Measurements from ENCODE around the gene KLHL17. TPM values are rescaled to one million over a fixed set of nuclear protein-coding genes. Genes with fewer than 3 reads are reported as not detected.

KLHL17 gene
- total and polyA plus RNA-seq, 10 of the 15 experiments (the other 5 are each of a cell fraction or from before 2014, with no cell fraction given) = 0.03 to 30.6 (median 5.3) TPM

DNA sequence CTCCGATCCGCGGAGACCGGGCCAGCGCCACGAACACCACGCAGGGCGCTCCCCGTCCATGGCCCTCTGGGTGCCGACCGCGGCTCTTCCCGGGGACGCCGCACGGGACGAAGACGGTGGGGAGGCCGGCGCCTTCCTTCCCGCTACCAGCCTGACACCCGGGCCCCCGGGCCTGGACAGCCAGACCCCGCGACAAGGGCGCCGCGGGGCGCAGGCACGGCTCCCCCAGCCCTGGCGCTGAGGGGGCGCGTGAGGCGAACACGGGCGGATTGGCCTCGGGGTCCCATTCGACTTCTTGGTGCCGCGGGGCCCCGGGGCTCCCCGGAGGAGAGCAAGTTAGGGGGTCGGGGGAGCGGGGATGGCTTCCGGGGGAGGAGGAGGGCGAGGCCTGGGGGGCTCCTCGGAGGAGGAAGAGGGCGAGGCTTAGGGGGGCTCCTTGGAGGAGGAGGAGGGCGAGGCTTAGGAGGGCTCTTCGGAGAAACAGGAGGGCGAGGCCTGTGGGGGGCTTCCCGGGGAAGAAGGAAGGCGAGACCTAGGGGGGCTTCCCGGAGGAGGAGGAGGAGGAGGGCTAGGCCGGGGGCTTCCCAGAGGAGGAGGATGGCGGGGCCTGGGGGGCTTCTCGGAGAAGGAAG, 537 bp upstream of the KLHL17 start:
- Histone ChIP-seq H3K27me3 (replicated peaks in 1 of 2; ENCODE audit: control insufficient read depth in 2 of 2, insufficient read depth in 2 of 2, low read length in 1 of 2) (no peaks in the 10 kb centered on the region), H3K9ac (ENCODE audit: control insufficient read depth, insufficient read depth, low read length) (peak overlapping the region; percentile 41; the same call in 1 of the 2 replicates), H3K79me2 (ENCODE audit: control insufficient read depth, insufficient read depth, low read length) (peaks cover 20% of the 10 kb centered on the region), H3K27ac (ENCODE audit: control insufficient read depth, insufficient read depth) (no peak overlapping the region), H3K4me3 (peak overlapping the region; percentile 68; the same call in 1 of the 2 replicates), H3K36me3 (ENCODE audit: control insufficient read depth in 2 of 2, insufficient read depth in 2 of 2, low read length in 1 of 2) (peaks cover 2 to 11% of the 10 kb centered on the region in 2 experiments; a peak in 3 of 4 replicates), H3K9me3 (replicated peaks; ENCODE audit: control insufficient read depth, insufficient read depth, low read length) (no peaks in the 10 kb centered on the region), H4K20me1 (ENCODE audit: control insufficient read depth, insufficient read depth) (no peaks in the 10 kb centered on the region), H3K4me2 (ENCODE audit: control insufficient read depth, insufficient read depth) (0 out of 2 replicates have a peak overlapping the region, but pooled peaks have one; percentile 5), H2AFZ (ENCODE audit: control insufficient read depth, low read depth, low read length) (peak overlapping the region; percentile 54), H3K4me1 (ENCODE audit: control insufficient read depth, insufficient read depth, low read length) (peaks cover 17% of the 10 kb centered on the region)
- in situ Hi-C loops (cut with MboI) (no loop called here), intact Hi-C loops (cut with micrococcal nuclease; ENCODE audit: unreplicated experiment) (no loop called here)
- no peak for DNase-seq (ENCODE audit: low read depth, low spot score)
- ChIA-PET SMC1A (ENCODE audit: uncharacterized antibody, unreplicated experiment) (no interaction called here), POLR2A (no interaction called here), CTCF (interaction anchor here (1.1 to 1.5 kb wide), 2 partner anchors 25 to 104 kb away, joined by 4 to 5 read pairs; no protein-coding TSS in a partner anchor), RAD21 (ENCODE audit: unreplicated experiment) (interaction anchor here (1.8 kb wide), 1 partner anchor 55 kb away, joined by 5 read pairs; no protein-coding TSS in a partner anchor)
- no peak for FAIRE-seq
- no TSS peak for BruUV-seq (replicated peaks)
- 48% methylated on average over 34 of the region's 57 CpGs for WGBS (ENCODE audit: insufficient coverage, insufficient replicate concordance, low lambda C conversion rate, missing lambda C conversion rate)
- ATAC-seq = peak; percentile 2; the same call in 2 of the 3 replicates
- TF ChIP-seq, protein P1, sequence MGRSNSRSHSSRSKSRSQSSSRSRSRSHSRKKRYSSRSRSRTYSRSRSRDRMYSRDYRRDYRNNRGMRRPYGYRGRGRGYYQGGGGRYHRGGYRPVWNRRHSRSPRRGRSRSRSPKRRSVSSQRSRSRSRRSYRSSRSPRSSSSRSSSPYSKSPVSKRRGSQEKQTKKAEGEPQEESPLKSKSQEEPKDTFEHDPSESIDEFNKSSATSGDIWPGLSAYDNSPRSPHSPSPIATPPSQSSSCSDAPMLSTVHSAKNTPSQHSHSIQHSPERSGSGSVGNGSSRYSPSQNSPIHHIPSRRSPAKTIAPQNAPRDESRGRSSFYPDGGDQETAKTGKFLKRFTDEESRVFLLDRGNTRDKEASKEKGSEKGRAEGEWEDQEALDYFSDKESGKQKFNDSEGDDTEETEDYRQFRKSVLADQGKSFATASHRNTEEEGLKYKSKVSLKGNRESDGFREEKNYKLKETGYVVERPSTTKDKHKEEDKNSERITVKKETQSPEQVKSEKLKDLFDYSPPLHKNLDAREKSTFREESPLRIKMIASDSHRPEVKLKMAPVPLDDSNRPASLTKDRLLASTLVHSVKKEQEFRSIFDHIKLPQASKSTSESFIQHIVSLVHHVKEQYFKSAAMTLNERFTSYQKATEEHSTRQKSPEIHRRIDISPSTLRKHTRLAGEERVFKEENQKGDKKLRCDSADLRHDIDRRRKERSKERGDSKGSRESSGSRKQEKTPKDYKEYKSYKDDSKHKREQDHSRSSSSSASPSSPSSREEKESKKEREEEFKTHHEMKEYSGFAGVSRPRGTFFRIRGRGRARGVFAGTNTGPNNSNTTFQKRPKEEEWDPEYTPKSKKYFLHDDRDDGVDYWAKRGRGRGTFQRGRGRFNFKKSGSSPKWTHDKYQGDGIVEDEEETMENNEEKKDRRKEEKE (IDR thresholded peaks at IDR 0.05) = no peak
- 0 out of 2 replicates have a peak, but pooled peaks have one; percentile 32 for TF ChIP-seq HDGF (IDR thresholded peaks at IDR 0.05)
- TF ChIP-seq, protein P2, sequence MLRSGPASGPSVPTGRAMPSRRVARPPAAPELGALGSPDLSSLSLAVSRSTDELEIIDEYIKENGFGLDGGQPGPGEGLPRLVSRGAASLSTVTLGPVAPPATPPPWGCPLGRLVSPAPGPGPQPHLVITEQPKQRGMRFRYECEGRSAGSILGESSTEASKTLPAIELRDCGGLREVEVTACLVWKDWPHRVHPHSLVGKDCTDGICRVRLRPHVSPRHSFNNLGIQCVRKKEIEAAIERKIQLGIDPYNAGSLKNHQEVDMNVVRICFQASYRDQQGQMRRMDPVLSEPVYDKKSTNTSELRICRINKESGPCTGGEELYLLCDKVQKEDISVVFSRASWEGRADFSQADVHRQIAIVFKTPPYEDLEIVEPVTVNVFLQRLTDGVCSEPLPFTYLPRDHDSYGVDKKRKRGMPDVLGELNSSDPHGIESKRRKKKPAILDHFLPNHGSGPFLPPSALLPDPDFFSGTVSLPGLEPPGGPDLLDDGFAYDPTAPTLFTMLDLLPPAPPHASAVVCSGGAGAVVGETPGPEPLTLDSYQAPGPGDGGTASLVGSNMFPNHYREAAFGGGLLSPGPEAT (IDR thresholded peaks at IDR 0.05; ENCODE audit: low read depth) = no peak
